ENCODE data around the gene TIGIT. TPM values are rescaled to one million over a fixed set of nuclear protein-coding genes. Genes with fewer than 3 reads are reported as not detected.

TIGIT gene
- total RNA-seq, 4 donors from 2014 or later: 1.2 to 5.6 (median 5.4) TPM; not detected in 1

- no peak for DNase-seq
- Histone ChIP-seq H3K36me3 (no peaks in the 10 kb centered on the region), H3K27me3 (no peaks in the 10 kb centered on the region), H3K4me1 (no peaks in the 10 kb centered on the region), H3K4me3 (no peak overlapping the region), H3K27ac (no peak overlapping the region), H3K9me3 (no peaks in the 10 kb centered on the region)
- intact Hi-C loops (cut with DNase I; ENCODE audit: low total_unique reads) (no loop called here), in situ Hi-C loops (cut with MboI; ENCODE audit: low pct_ligation_motif_present in 1 of 4, low pct_unique_long_range_greater_than_20kb in 1 of 4, low sequenced_read_pairs in 3 of 4) (no loop called here)
- WGBS, 2 donors (ENCODE audit: low coverage in 1 of 2): 60 to 86% methylated on average over 1 of the region's 1 CpG
- TF ChIP-seq POLR2AphosphoS5 (IDR thresholded peaks at IDR 0.05) (no peak), EP300 (IDR thresholded peaks at IDR 0.05; ENCODE audit: low read depth) (no peak), CTCF (IDR thresholded peaks at IDR 0.05) (no peak)
Measured at GRCh38 chr3:114356525-114356924, 62.7 kb downstream of the TIGIT start.

Other genes with a start within 250 kb of the TIGIT start
- gene CCDC191, start 237.5 kb upstream of the TIGIT start, total RNA-seq: 10 to 100 TPM in 2 of 4 donors, 1 to 10 TPM in 2; 5.7 to 27.7 (median 11.7) TPM
- 10 to 100 TPM in 3 of 4 donors, 1 to 10 TPM in 1; 7.2 to 18.3 (median 14.7) TPM for gene QTRT2, start 237.3 kb upstream of the TIGIT start, total RNA-seq
- not detected for gene DRD3, start 115.0 kb upstream of the TIGIT start, total RNA-seq
- gene ZNF80, start 56.5 kb upstream of the TIGIT start, total RNA-seq: not detected